CD4-positive, alpha-beta T cell treated with Interleukin-15 for 1 hour (primary cell): ENCODE results near the gene TMEM183A.

Experiments used
- DNase-seq: peaks from one replicate; pipeline ENCODE4 v3.0.0-alpha.2; 2020

The TMEM183A gene

GRCh38 chr1:203031467-203031866 lies 24.3 kb downstream of the TMEM183A start:
- DNase-seq, result no peak

- no peak for DNase-seq
Observed at GRCh38 chr1:203033287-203033686, 26.1 kb downstream of the TMEM183A start.

- DNase-seq, result no peak
Observed at GRCh38 chr1:203033917-203034316, 26.7 kb downstream of the TMEM183A start.

GRCh38 chr1:203034422-203035110 lies 27.4 kb downstream of the TMEM183A start:
- no peak for DNase-seq

GRCh38 chr1:203035111-203036000 lies 28.2 kb downstream of the TMEM183A start:
- no peak for DNase-seq

- DNase-seq, result no peak
Observed at GRCh38 chr1:203036135-203036534, 29.0 kb downstream of the TMEM183A start.

- no peak for DNase-seq
Observed at GRCh38 chr1:203036537-203036936, 29.4 kb downstream of the TMEM183A start.

- no peak for DNase-seq
Observed at GRCh38 chr1:203037509-203038190, 30.5 kb downstream of the TMEM183A start.

GRCh38 chr1:203038217-203038741 lies 31.1 kb downstream of the TMEM183A start:
- no peak for DNase-seq

- peak; percentile 58 for DNase-seq
Observed at GRCh38 chr1:203038891-203039608, 31.9 kb downstream of the TMEM183A start.

GRCh38 chr1:203039609-203040512 lies 32.7 kb downstream of the TMEM183A start:
- DNase-seq, result no peak

- no peak for DNase-seq
Observed at GRCh38 chr1:203040513-203041275, 33.5 kb downstream of the TMEM183A start.

- DNase-seq, result no peak
Observed at GRCh38 chr1:203041351-203041932, 34.3 kb downstream of the TMEM183A start.

- no peak for DNase-seq
Observed at GRCh38 chr1:203043830-203044545, 36.8 kb downstream of the TMEM183A start.

GRCh38 chr1:203044546-203045250 lies 37.5 kb downstream of the TMEM183A start:
- no peak for DNase-seq

GRCh38 chr1:203045336-203045735 lies 38.2 kb downstream of the TMEM183A start:
- DNase-seq, result no peak

GRCh38 chr1:203045821-203046594 lies 38.8 kb downstream of the TMEM183A start:
- DNase-seq, result no peak

GRCh38 chr1:203046984-203047630 lies 39.9 kb downstream of the TMEM183A start:
- no peak for DNase-seq
